AG09319 (cell line): Measurements from ENCODE around the gene SHISAL2A.

Source experiments
- DNase-seq: peaks from one replicate; pipeline ENCODE4 v3.0.0-alpha.2; 2010; ENCODE audit warnings: low read depth; ENCODE audit errors: extremely low read depth
- CTCF ChIP-seq: IDR thresholded peaks from 2 replicates; pipeline ENCODE4 v1.5.1; 2011; ENCODE audit warnings: low read depth, mild to moderate bottlenecking, inconsistent platforms, low read length, moderate library complexity

The SHISAL2A gene

GRCh38 chr1:52595061-52595460 is 37.9 kb upstream of the SHISAL2A start:
- TF ChIP-seq CTCF = no peak
- DNase-seq = no peak

DNA sequence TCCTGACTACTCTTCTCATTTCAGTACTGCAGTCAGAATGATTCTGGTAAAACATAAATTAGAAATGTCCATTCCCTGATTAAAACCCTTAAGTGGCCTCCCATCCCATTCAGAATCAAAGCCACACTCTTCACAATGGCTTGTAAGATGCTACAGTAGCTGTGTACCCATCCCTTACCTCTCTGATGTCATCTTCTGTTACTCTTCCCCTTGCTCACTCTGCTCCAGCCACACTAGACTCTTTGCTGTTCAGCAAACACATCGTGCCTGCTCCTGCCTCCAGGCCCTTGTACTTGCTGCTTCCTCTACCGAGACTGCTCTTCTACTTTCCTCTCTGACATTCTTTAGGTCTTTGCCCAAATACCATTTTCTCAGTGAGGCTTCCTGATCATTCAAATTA is 35.1 kb upstream of the SHISAL2A start:
- no peak for TF ChIP-seq CTCF
- DNase-seq = no peak

GRCh38 chr1:52598729-52599128 is 34.2 kb upstream of the SHISAL2A start:
- DNase-seq = no peak
- TF ChIP-seq CTCF = no peak

DNA sequence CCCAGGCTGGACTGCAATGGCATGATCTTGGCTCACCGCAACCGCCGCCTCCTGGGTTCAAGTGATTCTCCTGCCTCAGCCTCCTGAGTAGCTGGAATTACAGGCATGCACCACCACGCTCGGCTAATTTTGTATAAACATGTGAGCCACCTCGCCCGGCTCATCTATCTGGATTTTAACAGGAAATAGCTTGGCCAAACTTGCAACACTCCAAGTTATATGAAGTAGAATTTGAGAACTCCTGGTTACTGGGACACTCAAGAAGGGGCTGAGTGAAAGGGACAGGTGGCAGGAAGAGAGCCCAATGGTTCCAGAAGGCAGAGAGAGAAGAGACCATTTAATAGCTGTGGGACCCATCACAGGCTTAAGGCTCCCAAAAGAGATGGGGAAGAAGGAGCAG is 33.7 kb upstream of the SHISAL2A start:
- no peak for DNase-seq
- TF ChIP-seq CTCF = no peak

GRCh38 chr1:52600533-52601179 is 32.3 kb upstream of the SHISAL2A start:
- TF ChIP-seq CTCF = no peak
- DNase-seq = no peak

- DNase-seq = no peak
- TF ChIP-seq CTCF = no peak
These were observed 31.4 kb upstream of the SHISAL2A start for GRCh38 chr1:52601519-52601918.

DNA sequence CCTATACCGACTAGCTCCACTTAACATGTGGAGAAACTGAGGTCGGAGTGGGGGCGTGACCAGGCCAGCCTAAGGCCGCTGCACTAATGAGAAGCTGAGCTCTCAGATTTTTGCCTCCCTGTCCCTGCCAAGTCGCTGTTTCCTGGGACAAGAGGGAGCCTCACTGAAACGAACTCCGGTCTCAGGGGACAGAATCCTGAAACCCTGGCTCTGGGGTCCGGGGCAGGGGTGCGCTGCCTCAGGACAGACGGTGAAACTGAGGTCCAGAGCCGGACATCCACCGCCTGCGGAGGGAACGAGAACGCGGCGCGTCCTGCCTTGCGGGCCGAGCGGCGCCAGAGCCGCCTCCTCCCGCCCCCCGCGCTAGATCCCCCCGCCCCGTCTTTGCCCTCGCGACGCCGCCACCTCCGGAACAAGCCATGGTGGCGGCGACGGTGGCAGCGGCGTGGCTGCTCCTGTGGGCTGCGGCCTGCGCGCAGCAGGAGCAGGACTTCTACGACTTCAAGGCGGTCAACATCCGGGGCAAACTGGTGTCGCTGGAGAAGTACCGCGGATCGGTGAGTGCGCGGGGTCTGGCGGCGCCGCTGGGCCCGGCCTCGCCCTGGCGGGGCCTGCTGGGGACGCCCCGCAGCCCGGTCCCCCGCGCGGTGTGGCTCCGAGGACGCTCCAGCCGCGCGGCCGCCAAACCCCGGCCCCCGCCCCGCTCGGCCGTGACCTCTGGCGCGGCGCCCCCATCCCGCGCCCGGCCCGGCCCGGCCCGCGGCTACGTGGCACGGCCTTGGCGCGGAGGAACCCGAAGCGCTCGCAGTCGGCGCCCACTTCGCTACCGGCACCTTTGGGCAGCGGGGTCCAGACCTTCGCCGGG is 30.7 kb upstream of the SHISAL2A start, which contains the start of gene GPX7:
TSS of gene GPX7 (plus strand) at position 381 of the 865 bp plus-strand sequence. CDS start at position 420, 39 bp downstream.
- DNase-seq = no peak
- TF ChIP-seq CTCF = no peak
